HG03045 (cell line): ENCODE results near the gene OR2D3.
"Not testable (repeated sequence)": the region's sequence is repeated elsewhere in the genome, so short reads cannot be mapped to it uniquely, and the experiment has no call there.

Source experiments
- ATAC-seq: cut with Tn5 transposase; IDR thresholded peaks from one replicate; pipeline ENCODE4 v1.9.1; 2021; ENCODE audit warnings: mild to moderate bottlenecking, moderate library complexity; ENCODE audit not compliant: unreplicated experiment

Gene OR2D3, protein sequence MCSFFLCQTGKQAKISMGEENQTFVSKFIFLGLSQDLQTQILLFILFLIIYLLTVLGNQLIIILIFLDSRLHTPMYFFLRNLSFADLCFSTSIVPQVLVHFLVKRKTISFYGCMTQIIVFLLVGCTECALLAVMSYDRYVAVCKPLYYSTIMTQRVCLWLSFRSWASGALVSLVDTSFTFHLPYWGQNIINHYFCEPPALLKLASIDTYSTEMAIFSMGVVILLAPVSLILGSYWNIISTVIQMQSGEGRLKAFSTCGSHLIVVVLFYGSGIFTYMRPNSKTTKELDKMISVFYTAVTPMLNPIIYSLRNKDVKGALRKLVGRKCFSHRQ

DNA sequence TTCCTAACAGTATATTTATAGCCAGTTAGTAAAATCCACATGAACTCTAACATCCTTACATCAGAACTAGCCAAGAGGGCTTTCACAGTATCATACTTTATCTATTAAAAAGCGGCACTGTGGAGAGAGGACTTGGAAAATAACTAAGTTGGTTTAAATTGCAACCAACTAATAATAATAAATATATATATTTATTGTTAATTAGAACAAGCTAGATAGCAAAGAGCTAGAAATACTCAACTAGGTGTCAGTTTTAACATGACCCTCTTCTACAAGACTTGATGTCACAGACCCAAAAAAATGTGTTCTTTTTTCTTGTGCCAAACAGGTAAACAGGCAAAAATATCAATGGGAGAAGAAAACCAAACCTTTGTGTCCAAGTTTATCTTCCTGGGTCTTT is at the start of gene OR2D3:
Gene OR2D3, plus strand, starts transcription at position 301 of the 400 bp plus-strand sequence. Its CDS starts 0 bp downstream, at position 301.
- no peak for ATAC-seq

DNA sequence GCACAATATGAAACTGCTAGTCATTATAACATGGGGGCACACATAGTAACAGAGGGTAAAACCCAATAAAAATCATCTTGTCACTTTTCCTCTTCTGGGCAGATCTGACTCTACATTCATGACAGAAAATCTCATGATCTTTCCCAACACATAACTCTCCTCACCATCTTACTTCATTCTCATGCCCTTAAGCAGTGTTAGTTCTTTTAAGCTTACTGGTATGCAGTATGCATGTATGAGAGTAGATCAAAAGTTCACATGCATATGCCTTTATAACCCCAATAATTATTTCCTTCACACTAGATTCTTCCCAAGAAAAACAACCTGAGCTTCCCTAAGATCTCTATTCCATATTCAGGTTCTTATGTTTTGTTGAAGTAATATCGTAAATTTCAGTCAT is 49.5 kb upstream of the OR2D3 start:
- no peak for ATAC-seq

DNA sequence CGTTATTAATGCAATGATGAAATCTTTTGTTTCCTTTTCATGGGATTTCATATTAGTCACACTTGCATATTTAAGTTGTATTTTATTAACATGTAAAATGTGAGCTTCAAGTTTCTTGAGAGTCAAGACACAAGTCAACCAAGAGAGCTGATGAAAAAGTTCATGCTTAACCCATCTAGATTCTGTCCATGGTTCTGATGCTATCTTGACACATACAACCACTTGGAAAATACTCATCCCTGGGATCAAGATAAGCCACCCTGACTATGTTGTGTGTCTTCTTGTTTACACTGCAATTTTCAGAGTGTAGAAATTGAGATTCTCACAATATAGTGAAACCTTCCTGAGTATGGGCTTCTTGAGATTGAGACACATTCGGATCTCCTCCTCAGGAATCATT is 45.0 kb upstream of the OR2D3 start:
- ATAC-seq = no peak

DNA sequence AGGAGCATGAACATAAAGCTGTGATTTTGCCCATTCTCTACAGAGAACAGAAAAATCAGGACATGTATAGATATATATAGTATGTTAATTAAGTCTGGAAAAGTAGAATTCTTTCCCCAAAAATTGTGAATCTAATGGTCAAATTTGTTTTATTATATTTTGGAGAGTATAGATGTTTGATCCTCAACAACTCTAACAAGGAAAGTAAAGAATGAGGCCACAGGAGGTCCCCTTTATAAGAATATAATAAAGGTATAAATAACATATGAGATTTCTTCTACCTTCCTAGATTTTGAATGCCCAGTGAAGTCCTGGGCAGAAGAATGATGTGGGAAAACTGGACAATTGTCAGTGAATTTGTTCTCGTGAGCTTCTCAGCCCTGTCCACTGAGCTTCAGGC is 44.5 kb upstream of the OR2D3 start, which contains the start of gene OR10A4:
Gene OR10A4, plus strand, starts transcription at position 301 of the 400 bp plus-strand sequence. Its CDS starts 23 bp downstream, at position 324.
- no peak for ATAC-seq

DNA sequence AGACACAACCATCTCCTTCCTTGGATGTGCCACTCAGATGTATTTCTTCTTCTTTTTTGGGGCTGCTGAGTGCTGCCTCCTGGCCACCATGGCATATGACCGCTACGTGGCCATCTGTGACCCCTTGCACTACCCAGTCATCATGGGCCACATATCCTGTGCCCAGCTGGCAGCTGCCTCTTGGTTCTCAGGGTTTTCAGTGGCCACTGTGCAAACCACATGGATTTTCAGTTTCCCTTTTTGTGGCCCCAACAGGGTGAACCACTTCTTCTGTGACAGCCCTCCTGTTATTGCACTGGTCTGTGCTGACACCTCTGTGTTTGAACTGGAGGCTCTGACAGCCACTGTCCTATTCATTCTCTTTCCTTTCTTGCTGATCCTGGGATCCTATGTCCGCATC is 43.9 kb upstream of the OR2D3 start:
- no peak for ATAC-seq

DNA sequence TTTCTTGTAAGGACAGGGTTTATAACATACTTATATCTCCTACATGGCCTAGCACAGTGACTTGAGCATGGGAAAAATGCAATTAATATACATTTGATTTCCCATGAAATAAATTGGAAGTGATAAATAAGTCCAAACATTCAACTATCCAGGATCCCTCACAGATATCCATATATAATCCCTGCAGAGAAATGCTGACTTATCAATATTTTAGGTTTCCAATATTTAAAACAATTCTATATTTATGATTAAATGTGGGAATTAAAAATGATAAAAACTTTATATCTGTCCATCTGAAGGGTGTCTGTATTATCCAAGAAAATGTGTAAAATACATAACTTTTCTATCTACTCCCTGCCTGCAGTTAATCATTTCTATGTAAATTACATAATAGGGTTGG is 38.1 kb upstream of the OR2D3 start:
- ATAC-seq = no peak

DNA sequence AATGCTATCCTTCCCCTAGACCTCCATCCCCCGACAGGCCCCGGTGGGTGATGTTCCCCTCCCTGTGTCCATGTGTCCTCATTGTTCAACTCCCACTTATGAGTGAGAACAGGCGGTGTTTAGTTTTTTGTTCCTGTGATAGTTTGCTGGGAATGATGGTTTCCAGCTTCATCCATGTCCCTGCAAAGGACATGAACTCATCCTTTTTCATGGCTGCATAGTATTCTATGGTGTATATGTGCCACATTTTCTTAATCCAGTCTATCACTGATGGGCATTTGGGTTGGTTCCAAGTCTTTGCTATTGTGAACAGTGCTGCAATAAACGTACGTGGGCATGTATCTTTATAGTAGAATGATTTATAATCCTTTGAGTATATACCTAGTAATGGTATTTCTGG is 33.1 kb upstream of the OR2D3 start:
- ATAC-seq = not testable (repeated sequence)

DNA sequence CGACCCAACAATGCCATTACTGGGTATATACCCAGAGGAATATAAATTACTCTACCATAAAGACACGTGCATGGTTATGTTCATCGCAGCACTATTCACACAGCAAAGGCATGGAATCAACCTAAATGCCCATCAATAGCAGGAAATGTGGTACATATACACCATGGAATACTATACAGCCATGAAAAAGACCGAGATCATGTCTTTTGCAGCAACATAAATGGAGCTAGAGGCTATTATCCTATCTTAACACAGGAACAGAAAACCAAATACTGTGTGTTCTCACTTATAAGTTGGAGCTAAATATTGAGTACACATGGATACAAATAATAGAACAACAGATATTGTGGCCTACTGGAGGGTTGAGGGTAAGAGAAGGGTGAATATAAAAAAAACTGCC is 32.0 kb upstream of the OR2D3 start:
- no peak for ATAC-seq

DNA sequence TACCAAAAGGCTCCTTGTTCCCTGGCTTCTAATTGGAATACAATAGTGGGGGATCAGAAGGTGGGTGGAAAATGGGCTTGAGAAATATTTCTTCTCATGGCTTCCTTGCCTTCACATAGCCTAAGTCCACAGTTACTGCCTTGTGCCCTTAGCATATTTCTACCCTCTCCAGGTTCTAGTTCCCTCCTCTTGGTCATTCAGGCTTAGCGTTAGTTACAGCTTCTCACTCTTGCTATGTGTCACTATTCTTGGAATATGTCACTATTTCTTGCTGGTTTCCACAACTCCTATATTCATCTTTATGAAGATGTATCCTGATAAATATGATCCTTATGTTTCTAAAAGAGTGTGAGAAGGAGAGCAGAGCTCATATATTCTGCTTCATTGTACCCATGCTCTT is 31.0 kb upstream of the OR2D3 start:
- ATAC-seq = no peak

DNA sequence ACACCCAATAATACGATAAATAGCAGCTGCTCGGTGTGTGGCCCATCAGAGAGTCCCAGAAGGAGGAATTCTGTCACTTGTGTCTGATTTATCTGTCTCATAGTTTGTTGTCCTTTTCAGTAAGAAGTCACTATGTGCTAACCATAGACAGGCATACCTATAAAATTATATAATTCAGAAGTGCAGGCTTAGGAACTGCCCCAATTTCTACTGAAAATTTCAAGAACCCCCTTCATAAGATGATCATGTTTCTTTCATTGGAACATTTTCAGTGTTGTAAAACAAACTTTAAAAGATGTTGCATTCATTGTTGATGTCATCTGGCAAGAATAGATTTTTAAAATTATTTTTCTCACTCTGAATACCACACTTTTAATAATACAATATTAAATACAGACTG is 28.4 kb upstream of the OR2D3 start, which contains the start of gene OR2D2:
Gene OR2D2, minus strand, starts transcription at position 101 of the 400 bp plus-strand sequence. Its CDS starts 0 bp downstream, at position 101.
- no peak for ATAC-seq

DNA sequence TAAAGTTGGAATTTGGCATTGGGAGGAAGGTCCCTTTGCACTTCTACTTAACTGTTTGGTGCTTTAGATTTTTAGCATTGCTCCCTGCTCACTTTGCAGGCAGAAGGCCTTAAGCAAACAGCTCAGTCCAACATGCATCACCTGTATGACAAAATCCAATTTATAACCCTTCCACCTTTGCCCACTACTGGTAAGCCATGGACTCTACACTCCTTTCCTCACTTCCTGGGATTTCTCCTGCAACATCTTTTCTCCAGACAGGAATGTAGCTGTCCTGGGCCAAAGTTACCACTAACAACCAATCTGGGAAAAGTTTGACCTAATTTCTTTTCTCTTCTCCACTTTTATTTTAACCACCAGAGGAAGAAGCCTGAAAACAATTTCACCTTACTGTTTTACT is 26.7 kb upstream of the OR2D3 start:
- ATAC-seq = no peak

DNA sequence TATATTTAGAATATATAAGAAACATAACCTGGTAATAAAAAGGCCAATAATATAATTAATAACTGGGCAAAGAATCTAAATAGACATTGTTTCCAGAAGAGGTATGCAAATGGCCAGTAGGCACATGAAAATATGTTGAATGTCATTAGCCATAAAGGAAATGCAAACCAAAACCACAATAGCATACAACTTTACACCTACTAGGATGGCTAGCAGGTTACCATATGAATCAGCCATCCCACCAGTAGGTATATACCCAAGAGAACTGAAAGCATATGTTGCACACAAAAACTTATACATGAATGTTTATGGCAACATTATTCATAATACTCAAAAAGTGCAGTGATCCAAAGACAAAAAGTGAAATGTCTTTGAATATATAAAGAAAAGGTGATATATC is 25.8 kb upstream of the OR2D3 start:
- peak; percentile 82 for ATAC-seq

DNA sequence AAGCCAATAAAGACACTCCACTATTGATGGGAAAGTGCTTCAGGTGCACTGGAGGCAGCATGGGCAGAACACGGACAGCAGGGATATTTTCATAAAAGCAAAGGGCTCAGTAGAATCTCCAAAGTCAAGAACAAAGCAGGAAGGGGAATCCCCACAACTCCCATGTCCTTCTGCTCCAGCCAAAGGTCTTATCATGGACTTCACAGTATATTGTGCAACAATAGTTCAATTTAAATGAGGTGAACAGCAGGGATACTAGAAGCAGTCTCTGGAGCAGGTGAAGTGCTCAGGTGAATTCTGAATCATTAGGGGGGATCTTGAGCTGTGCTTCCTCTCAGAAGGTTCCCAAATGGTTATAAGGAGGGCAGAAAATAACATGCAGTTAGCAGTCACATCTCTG is 21.9 kb upstream of the OR2D3 start:
- no peak for ATAC-seq

DNA sequence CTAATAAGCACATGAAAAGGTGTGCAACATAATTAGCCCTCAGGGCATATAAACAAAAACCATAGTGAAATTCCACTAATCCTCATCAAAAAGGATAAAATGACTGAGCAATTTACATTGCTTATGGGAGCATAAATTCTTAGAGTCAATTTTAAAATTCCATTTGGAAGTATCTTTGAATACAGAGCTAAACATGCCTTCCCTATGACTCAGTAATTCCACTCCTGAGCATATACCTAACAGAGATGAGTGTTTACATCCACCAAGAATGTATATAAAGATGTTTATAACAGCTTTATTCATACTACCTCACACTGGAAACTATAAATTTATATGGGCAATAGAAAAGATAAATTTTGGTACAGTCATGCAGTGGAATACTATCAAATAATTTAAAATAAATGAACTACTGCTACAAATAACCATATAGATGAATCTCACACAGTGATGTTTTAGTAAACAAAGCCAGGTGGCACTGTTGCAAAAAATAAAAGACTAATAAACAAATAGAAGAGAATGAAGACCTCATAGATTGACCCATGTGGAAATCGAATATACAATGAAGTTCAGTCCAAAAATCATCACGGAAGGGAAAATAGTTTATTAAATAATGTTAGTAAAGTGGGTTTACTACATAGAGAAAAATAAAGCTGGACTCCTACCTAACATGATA is 20.3 kb upstream of the OR2D3 start:
- no peak for ATAC-seq

DNA sequence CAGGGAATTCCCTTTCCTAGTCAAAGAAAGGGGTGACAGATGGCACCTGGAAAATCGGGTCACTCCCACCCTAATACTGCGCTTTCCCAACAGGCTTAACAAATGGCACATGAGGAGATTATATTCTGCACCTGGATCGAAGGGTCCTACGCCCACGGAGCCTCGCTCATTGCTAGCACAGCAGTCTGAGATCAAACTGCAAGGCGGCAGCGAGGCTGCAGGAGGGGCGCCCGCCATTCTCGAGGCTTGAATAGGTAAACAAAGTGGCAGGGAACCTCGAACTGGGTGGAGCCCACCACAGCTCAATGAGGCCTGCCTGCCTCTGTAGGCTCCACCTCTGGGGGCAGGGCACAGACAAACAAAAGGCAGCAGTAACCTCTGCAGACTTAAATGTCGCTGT is 16.0 kb upstream of the OR2D3 start:
- not testable (repeated sequence) for ATAC-seq

DNA sequence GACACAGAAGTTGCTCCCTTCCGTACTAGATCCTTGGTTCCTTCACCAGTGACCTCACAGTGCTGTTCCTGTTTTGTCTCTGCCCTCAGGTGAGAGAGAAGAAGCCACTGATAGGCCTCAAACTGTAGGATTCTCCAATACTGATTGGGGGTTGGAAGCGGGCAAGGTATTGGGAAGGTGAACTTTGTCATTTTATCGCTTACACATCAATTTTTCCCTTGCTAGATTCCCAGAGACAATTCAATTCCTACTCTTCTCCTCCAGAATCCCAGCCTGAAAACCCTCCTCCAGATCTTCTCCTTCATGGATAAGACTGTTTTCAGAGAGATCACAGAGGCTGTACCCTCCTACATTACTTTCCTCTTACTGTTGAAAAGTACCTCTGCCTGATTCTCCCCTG is 9.4 kb upstream of the OR2D3 start:
- ATAC-seq = no peak

DNA sequence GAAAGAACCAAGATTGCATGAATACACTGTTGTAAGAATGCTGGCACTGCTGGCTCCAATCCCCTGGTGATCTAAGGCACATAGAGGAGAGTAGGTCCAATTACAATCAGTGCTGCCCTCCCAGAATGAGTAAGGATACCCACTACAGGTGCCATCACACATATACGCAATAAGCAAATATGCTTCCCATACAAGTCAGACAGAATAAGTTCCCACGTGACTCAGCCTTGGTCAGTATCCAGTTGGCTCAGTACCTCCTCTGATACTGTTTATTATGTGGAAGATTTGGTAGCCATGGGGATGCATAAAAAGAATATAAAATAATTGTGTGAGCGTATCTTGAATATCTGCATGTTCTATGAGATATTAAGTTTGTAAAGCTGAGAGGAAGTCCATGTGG is 8.9 kb upstream of the OR2D3 start:
- ATAC-seq = no peak

DNA sequence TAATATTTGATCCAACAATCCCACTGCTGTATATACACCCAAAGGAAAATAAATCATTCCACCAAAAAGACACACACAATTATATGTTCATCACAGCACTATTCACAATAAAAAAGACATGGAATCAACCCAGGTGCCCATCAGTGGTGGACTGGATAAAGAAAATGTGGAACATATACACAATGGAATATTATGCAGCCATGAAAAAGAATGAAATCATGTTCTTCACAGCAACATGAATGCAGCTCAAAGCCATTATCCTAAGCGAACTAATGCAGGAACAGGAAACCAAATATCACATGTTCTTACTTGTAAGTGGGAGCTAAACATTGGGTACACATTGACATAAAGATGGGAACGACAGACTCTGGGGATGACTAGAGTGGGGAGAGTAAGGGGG is 1.1 kb upstream of the OR2D3 start:
- ATAC-seq = no peak

DNA sequence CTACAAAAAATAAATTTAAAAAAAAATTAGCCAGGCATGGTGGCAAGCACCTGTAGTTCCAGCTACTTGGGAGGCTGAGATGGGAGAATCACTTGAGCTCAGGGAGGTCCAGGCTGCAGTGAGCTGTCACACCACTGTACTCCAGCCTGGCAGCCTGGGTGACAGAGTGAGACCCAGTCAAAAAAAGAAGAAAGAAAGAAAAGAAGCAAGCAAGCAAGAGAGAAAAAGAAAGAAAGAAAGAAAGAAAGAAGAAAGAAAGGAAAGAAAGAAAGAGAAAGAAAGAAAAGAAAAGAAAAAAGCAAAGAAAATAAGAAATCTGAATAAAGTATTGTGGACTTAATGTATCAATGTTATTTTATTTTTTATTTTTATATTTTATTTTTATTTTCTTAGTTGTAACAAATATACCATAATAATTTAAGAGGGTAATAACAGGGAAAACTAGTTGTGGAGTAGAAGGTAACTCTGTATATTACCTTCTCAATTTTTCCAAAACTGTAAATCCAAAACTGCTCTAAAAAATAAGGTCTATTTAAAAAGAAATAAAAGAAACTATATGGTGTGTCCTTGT is 4.3 kb downstream of the OR2D3 start:
- no peak for ATAC-seq

DNA sequence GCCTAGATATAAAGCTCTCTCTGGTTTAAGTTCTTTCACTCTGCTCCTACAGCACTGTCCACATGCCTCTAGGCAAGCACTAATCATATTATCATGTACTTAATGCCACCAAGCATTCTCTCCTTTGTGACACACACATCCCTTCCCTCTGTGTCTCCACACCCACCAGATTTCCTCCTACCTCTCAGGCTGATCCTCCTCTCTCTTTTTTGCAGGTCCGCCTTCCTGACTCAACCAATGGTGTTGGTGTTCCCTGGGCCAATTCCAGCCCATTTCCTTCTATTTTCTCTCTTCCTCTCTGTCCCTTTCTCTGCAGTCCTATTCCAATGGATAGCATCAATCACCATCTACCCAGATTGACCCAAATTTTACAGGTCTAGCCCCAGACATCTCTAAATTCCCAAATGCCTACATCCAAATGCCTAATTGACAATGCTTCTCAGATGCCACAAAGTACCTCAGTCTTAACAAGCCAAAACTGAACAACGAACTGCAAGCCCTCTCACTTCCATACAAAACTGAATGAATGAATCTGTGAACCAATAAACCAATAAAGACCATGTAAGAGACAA is 4.9 kb downstream of the OR2D3 start:
- ATAC-seq = no peak

DNA sequence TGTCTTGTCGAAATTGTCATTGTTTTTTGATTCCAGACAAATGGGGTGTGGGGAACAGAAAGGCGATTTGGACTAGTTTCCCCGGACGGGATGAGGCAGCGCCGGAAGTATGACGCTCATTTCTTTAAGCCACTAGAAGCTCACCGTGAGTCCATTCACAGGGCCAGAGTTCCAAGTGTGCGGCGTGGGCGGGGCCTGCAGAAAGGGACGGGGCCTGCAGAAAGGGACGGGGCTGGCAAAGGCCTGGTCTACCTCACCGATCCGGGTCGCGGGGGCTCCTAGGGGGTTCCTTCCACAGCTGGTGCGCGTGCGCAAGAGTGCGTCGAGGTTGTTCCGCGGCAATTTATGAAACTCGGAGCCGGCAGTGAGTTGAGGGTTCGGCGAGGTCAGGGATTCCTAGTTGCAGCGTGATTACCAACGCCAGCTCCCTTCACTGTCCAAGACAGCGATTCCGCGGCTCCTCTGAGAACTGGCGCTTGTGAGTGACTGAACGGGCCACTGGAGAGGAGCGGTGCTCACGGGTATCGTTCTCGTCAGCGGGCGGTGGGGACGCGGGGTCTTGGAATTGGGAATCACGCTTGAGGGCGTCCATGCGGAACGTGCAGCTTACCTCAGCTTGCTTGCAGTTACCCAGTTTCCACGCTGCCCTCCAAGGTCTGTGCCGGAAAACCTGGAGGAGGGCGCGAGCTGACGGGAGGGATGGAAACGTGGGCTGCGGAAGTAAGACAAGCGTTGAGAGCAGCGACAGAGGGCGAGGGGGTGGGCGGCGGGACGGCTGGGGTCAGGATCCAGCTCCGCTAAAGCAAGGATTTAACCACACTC is 5.6 kb downstream of the OR2D3 start, which contains the start of gene ZNF215:
Gene ZNF215, plus strand, starts transcription at position 219 of the 822 bp plus-strand sequence. CDS start 5,847 bp downstream, outside the sequence.
- ATAC-seq = peak; percentile 81
